Prostate gland (tissue), 1 donor: ENCODE results near the gene ABCB11.

Source experiments
- POLR2A ChIP-seq: fragments of 450-650 bp; IDR thresholded peaks from one replicate; pipeline ENCODE4 v1.6.1; 2016; ENCODE audit warnings: antibody characterized with exemption, mild to moderate bottlenecking
- POLR2AphosphoS5 ChIP-seq: sonication (generic); formaldehyde crosslinking; IDR thresholded peaks from one replicate; pipeline ENCODE4 v1.6.1; 2017; ENCODE audit warnings: antibody characterized with exemption

- TF ChIP-seq POLR2A (no peak), POLR2AphosphoS5 (no peak)
Measured at GRCh38 chr2:168903888-168904287, 127.2 kb downstream of the ABCB11 start.
